ENCODE data around the gene MBTD1. TPM values are rescaled to one million over a fixed set of nuclear protein-coding genes. Genes with fewer than 3 reads are reported as not detected.

The MBTD1 gene
- total RNA-seq, result 9.4 and 12.1 TPM in 2 replicates

GRCh38 chr17:51259564-51260236 lies at the start of gene MBTD1:
Gene MBTD1, minus strand, starts transcription at chr17:51260049. Its CDS starts 34,888 bp downstream, at chr17:51225161.

DNA sequence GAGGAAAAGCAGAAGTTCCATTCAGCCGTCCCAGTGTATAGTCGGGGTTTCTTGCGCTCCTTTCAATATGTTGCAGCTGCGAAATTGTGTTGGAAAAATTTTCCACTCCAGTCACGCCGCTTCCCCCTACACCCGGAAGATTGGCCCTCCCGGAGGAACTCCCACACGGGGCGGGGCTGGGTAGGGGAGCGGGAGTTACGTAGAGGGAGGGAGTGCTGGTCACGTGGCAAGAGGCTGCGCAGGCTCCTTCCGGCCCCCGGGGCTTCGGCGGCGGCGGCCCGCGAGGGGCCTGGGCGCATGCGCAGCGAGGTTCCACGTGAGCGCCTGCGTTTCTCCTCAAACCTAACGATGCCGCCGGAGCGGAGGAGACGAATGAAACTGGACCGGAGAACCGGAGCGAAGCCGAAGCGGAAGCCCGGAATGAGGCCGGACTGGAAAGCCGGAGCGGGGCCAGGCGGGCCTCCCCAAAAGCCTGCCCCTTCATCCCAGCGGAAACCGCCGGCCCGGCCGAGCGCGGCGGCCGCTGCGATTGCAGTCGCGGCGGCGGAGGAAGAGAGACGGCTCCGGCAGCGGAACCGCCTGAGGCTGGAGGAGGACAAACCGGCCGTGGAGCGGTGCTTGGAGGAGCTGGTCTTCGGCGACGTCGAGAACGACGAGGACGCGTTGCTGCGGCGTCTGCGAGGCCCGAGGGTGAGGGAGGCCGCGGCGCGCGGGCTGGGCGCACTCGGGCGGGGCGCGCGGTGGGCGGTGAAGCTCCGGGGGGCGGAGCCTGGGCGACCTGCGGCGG lies 581 bp upstream of the MBTD1 start, which contains the start of gene UTP18:
Gene UTP18 (plus strand): TSS at position 310 of the 787 bp plus-strand sequence. CDS start 39 bp downstream, at position 349.

DNA sequence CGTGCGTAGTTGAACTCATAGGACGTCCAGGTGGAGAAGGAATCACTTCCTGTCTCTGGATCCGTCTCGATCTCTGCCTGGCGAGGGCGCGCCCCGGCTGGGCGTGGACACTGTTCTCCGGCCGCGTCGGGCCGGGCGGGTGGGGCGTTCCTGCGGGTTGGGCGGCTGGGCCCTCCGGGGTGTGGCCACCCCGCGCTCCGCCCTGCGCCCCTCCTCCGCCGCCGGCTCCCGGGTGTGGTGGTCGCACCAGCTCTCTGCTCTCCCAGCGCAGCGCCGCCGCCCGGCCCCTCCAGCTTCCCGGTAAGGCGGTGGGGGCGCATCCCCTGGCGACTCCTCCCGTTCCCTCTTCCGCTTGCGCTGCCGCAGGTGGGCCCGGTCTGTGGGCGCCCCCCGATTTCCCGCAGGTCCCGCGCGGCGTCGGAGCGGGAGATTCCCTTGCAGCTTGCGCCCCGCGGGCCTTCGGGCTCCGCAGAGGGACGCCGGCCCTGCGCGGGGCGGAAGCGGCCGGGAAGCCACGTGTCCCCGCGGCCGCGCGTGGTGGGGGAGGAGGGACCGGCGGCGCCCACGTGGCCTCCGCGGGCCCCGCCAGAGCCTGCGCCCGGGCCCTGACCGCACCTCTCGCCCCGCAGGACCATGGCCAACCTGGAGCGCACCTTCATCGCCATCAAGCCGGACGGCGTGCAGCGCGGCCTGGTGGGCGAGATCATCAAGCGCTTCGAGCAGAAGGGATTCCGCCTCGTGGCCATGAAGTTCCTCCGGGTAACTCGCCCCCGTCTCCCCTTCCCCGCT lies 93.5 kb downstream of the MBTD1 start, which contains the start of gene NME2:
Gene NME2 (plus strand): TSS at position 214 of the 789 bp plus-strand sequence. CDS start 420 bp downstream, at position 634.

GRCh38 chr17:51153210-51154072 lies 106.4 kb downstream of the MBTD1 start, which contains the start of gene NME1:
Gene NME1, plus strand, starts transcription at chr17:51153559. Its CDS starts 2,096 bp downstream, at chr17:51155655.

Other genes starting within 250 kb of the MBTD1 start
- 105 and 134 TPM in 2 replicates for gene SPAG9, start 139.2 kb downstream of the MBTD1 start, total RNA-seq
- 156 and 164 TPM in 2 replicates for gene NME1, start 106.5 kb downstream of the MBTD1 start, total RNA-seq
- gene NME2, start 93.6 kb downstream of the MBTD1 start, total RNA-seq, result 416 and 743 TPM in 2 replicates
- gene UTP18, start 497 bp upstream of the MBTD1 start, total RNA-seq, result 44.8 and 48.1 TPM in 2 replicates